ENCODE data around the gene FAF1.

Gene FAF1

GRCh38 chr1:50700214-50700613, 259.9 kb downstream of the FAF1 start:
- no peak for DNase-seq (ENCODE audit: low spot score)
- in situ Hi-C loops (cut with MboI; ENCODE audit: low pct_unique_long_range_greater_than_20kb, low sequenced_read_pairs, unreplicated experiment), result no loop called here
- TF ChIP-seq CTCF (IDR thresholded peaks at IDR 0.05; ENCODE audit: extremely low read depth, insufficient read depth, missing control alignments), result no peak

DNA sequence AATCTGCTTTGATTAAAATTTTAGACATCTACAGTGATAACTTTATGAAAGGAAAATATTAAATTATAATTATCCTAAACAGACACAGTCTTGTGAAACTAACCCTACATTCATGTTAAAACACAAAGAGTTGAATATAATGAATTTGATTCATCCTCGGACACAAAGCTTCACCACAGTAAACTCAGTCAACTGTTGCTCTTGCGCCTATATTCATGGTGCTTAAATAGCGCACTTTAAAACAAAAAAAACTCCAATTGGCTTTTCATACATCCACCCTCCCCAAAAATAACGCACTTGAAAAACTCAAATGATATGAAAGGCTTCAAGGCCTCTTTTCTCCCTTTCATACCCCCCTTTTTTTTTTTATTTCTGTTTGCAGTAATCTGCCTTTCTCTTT, 260.3 kb downstream of the FAF1 start:
- no peak for DNase-seq (ENCODE audit: low spot score)
- TF ChIP-seq CTCF (IDR thresholded peaks at IDR 0.05; ENCODE audit: extremely low read depth, insufficient read depth, missing control alignments), result no peak
- in situ Hi-C loops (cut with MboI; ENCODE audit: low pct_unique_long_range_greater_than_20kb, low sequenced_read_pairs, unreplicated experiment), result no loop called here

- DNase-seq (ENCODE audit: low spot score), result no peak
- in situ Hi-C loops (cut with MboI; ENCODE audit: low pct_unique_long_range_greater_than_20kb, low sequenced_read_pairs, unreplicated experiment), result no loop called here
- no peak for TF ChIP-seq CTCF (IDR thresholded peaks at IDR 0.05; ENCODE audit: extremely low read depth, insufficient read depth, missing control alignments)
Observed at GRCh38 chr1:50697440-50698421, 262.3 kb downstream of the FAF1 start.

GRCh38 chr1:50693829-50694228, 266.2 kb downstream of the FAF1 start:
- TF ChIP-seq CTCF (IDR thresholded peaks at IDR 0.05; ENCODE audit: extremely low read depth, insufficient read depth, missing control alignments), result no peak
- in situ Hi-C loops (cut with MboI; ENCODE audit: low pct_unique_long_range_greater_than_20kb, low sequenced_read_pairs, unreplicated experiment), result no loop called here
- no peak for DNase-seq (ENCODE audit: low spot score)

- TF ChIP-seq CTCF (IDR thresholded peaks at IDR 0.05; ENCODE audit: extremely low read depth, insufficient read depth, missing control alignments), result no peak
- in situ Hi-C loops (cut with MboI; ENCODE audit: low pct_unique_long_range_greater_than_20kb, low sequenced_read_pairs, unreplicated experiment), result no loop called here
Observed at GRCh38 chr1:50684185-50684584, 275.9 kb downstream of the FAF1 start.

DNA sequence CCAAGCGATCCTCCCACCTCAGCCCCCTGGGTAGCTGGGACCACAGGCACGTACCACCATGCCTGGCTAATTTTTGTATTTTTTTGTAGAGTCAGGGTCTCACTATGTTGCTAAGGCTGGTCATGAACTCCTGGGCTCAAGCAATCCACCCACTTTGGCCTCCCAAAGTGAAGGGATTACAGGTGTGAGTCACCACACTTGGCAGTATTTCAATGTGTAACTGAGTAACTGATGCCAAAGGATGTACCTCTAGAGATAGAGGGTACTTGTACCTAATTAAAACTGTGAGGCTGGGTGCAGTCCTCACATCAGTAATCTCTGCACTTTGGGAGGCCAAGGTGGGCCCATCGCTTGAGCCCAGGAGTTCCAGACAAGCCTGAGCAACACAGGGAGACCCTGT, 278.1 kb downstream of the FAF1 start:
- DNase-seq (ENCODE audit: low spot score), result no peak
- in situ Hi-C loops (cut with MboI; ENCODE audit: low pct_unique_long_range_greater_than_20kb, low sequenced_read_pairs, unreplicated experiment), result no loop called here
- TF ChIP-seq CTCF (IDR thresholded peaks at IDR 0.05; ENCODE audit: extremely low read depth, insufficient read depth, missing control alignments), result no peak

More at GRCh38 chr1:50684185-50684584, 275.9 kb downstream of the FAF1 start:
- no peak for DNase-seq (ENCODE audit: low spot score)
